Neural progenitor cell (in vitro differentiated cells): ENCODE data around the gene PPP1R27. TPM values are rescaled to one million over a fixed set of nuclear protein-coding genes. Genes with fewer than 3 reads are reported as not detected.

Experiments used
- DNase-seq: peaks from one replicate; pipeline ENCODE4 v3.0.0-alpha.2; 2016; ENCODE audit warnings: low spot score
- H2AFZ ChIP-seq: fragments of 200-600 bp; sonication (generic); replicated peaks from 2 replicates; pipeline ENCODE4 v1.6.1; 2016; ENCODE audit warnings: antibody characterized with exemption
- H3F3A ChIP-seq: fragments of 200-600 bp; sonication (generic); 2 replicates; pipeline ENCODE4 v1.6.1; 2016; ENCODE audit warnings: antibody characterized with exemption, low read depth
- H3K27ac ChIP-seq: fragments of 200-600 bp; sonication (generic); 2 replicates; pipeline ENCODE4 v1.5.1; 2016; ENCODE audit warnings: mild to moderate bottlenecking
- H3K27me3 ChIP-seq: fragments of 200-600 bp; sonication (generic); 2 replicates; pipeline ENCODE4 v1.6.1; 2016; ENCODE audit warnings: mild to moderate bottlenecking, moderate library complexity
- H3K36me3 ChIP-seq: fragments of 200-600 bp; sonication (generic); 2 replicates; pipeline ENCODE4 v1.5.1; 2016
- H3K4me1 ChIP-seq: fragments of 200-600 bp; sonication (generic); 2 replicates; pipeline ENCODE4 v1.6.1; 2016; ENCODE audit warnings: mixed run types
- H3K4me2 ChIP-seq: fragments of 200-600 bp; sonication (generic); 2 replicates; pipeline ENCODE4 v1.6.1; 2016
- H3K4me3 ChIP-seq: fragments of 200-600 bp; sonication (generic); 2 replicates; pipeline ENCODE4 v1.5.1; 2016
- H3K79me2 ChIP-seq: fragments of 200-600 bp; sonication (generic); 2 replicates; pipeline ENCODE4 v1.6.1; 2016; ENCODE audit warnings: low read depth
- H3K9ac ChIP-seq: fragments of 200-600 bp; sonication (generic); 2 replicates; pipeline ENCODE4 v1.6.1; 2016
- H3K9me3 ChIP-seq: fragments of 200-600 bp; sonication (generic); 2 replicates; pipeline ENCODE4 v1.5.1; 2016; ENCODE audit warnings: low read depth
- H4K20me1 ChIP-seq: fragments of 200-600 bp; sonication (generic); 2 replicates; pipeline ENCODE4 v1.6.1; 2016; ENCODE audit warnings: low read depth
- H3K27ac Mint-ChIP-seq: 3 replicates; pipeline ENCODE4 v1.8.0; 2021; ENCODE audit warnings: mixed read lengths
- H3K27me3 Mint-ChIP-seq: 2 replicates; pipeline ENCODE4 v1.8.0; 2022; ENCODE audit warnings: low read depth, mild to moderate bottlenecking, inconsistent platforms, moderate library complexity, mixed read lengths; ENCODE audit not compliant: insufficient read depth
- H3K36me3 Mint-ChIP-seq: 3 replicates; pipeline ENCODE4 v1.8.0; 2021; ENCODE audit warnings: mixed read lengths
- H3K4me1 Mint-ChIP-seq: 3 replicates; pipeline ENCODE4 v1.8.0; 2021; ENCODE audit warnings: mixed read lengths
- H3K4me3 Mint-ChIP-seq: 3 replicates; pipeline ENCODE4 v1.8.0; 2021; ENCODE audit warnings: mild to moderate bottlenecking, moderate library complexity, mixed read lengths
- H3K9me3 Mint-ChIP-seq: 3 replicates; pipeline ENCODE4 v1.8.0; 2020; ENCODE audit warnings: mixed read lengths
- EZH2 ChIP-seq: fragments of 200-600 bp; sonication (generic); IDR thresholded peaks from 2 replicates; pipeline ENCODE4 v1.6.1; 2017; ENCODE audit warnings: antibody characterized with exemption, mild to moderate bottlenecking, moderate library complexity
- EZH2phosphoT487 ChIP-seq: fragments of 200-600 bp; sonication (generic); IDR thresholded peaks from 2 replicates; pipeline ENCODE4 v1.6.1; 2017; ENCODE audit warnings: antibody characterized with exemption
- total RNA-seq: library from RNA; depleted of rRNA; stranded (reverse); fragments of >200 nt; gene quantifications from 2 replicates; pipeline ENCODE4 v1.2.3, GENCODE V29; 2015; ENCODE audit warnings: low replicate concordance
- TF ChIP-seq, protein P1 (sequence below): fragments of 200-600 bp; sonication (generic); IDR thresholded peaks from 2 replicates; pipeline ENCODE4 v1.5.1; 2017; ENCODE audit warnings: antibody characterized with exemption, mild to moderate bottlenecking

Gene PPP1R27
- total RNA-seq, 1 donor from 2014 or later, result not detected

- peak overlapping the region; percentile 85 for H3K27ac ChIP-seq
- no peaks in the 10 kb centered on the region for H3K9me3 Mint-ChIP-seq
- no peaks in the 10 kb centered on the region for H3K9me3 ChIP-seq
- H4K20me1 ChIP-seq, result peaks cover 46% of the 10 kb centered on the region
- no peaks in the 10 kb centered on the region for H3K27me3 ChIP-seq
- no peak overlapping the region for H3K27ac Mint-ChIP-seq
- H3K27me3 Mint-ChIP-seq, result peaks cover 6% of the 10 kb centered on the region
- no peak overlapping the region for H3K9ac ChIP-seq
- TF ChIP-seq, protein P1, sequence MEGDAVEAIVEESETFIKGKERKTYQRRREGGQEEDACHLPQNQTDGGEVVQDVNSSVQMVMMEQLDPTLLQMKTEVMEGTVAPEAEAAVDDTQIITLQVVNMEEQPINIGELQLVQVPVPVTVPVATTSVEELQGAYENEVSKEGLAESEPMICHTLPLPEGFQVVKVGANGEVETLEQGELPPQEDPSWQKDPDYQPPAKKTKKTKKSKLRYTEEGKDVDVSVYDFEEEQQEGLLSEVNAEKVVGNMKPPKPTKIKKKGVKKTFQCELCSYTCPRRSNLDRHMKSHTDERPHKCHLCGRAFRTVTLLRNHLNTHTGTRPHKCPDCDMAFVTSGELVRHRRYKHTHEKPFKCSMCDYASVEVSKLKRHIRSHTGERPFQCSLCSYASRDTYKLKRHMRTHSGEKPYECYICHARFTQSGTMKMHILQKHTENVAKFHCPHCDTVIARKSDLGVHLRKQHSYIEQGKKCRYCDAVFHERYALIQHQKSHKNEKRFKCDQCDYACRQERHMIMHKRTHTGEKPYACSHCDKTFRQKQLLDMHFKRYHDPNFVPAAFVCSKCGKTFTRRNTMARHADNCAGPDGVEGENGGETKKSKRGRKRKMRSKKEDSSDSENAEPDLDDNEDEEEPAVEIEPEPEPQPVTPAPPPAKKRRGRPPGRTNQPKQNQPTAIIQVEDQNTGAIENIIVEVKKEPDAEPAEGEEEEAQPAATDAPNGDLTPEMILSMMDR, result no peak
- no peak for TF ChIP-seq EZH2
- TF ChIP-seq EZH2phosphoT487, result no peak
- H3K36me3 Mint-ChIP-seq, result peaks cover 3% of the 10 kb centered on the region
- no peaks in the 10 kb centered on the region for H3K36me3 ChIP-seq
- peaks cover 16% of the 10 kb centered on the region for H3K4me1 Mint-ChIP-seq
- DNase-seq, result peak; percentile 35
- peak overlapping the region; percentile 60 for H3K4me3 Mint-ChIP-seq
- peaks cover 35% of the 10 kb centered on the region for H3K79me2 ChIP-seq
- peaks cover 14% of the 10 kb centered on the region for H3K4me1 ChIP-seq
- no peak overlapping the region for H2AFZ ChIP-seq
- H3F3A ChIP-seq, result peaks cover 57% of the 10 kb centered on the region
- no peak overlapping the region for H3K4me3 ChIP-seq
- peak overlapping the region; percentile 99 for H3K4me2 ChIP-seq
These were observed 33.9 kb upstream of the PPP1R27 start for GRCh38 chr17:81868674-81869220.

DNA sequence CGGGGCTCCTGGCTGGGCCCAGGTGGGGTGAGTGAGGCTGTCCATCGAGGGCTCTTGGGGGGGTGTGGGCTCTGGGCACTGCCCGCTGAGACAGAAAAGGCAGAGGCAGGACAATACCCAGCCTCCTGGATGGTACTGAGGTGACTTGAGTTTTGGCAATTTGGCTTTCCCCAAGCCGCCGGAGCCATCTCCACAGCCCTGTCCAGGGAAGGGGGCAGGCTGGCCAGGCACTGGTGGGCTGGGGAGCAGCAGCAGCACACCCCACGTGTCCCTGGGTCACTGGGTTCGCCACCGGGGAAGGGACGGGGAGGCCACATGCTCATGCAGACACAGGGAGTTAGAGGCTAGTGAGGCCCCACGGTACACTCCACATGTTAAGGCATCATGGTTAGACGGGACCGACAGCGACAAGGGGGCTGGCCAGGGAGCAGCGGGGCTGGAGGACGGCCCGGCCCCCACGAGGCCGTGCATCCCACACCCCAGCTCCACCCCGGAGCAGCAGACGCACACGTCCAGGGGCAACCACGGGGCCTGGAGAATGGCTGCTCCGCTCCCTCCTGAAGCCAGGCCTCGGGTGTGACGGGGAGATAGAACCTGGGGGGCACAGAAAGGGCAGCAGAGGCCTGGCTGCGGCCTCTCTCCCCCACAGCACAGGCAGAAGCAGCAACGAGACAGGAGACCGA, 33.3 kb upstream of the PPP1R27 start:
- Mint-ChIP-seq H3K27ac (no peak overlapping the region), H3K36me3 (peaks cover 3% of the 10 kb centered on the region), H3K9me3 (no peaks in the 10 kb centered on the region), H3K27me3 (peaks cover 6% of the 10 kb centered on the region), H3K4me1 (peaks cover 18% of the 10 kb centered on the region), H3K4me3 (no peak overlapping the region)
- H3K36me3 ChIP-seq, result no peaks in the 10 kb centered on the region
- H3K27ac ChIP-seq, result peak overlapping the region; percentile 85
- DNase-seq, result no peak
- peaks cover 42% of the 10 kb centered on the region for H3K79me2 ChIP-seq
- H3K27me3 ChIP-seq, result no peaks in the 10 kb centered on the region
- no peak overlapping the region for H2AFZ ChIP-seq
- no peak overlapping the region for H3K4me3 ChIP-seq
- peaks cover 57% of the 10 kb centered on the region for H3F3A ChIP-seq
- TF ChIP-seq, protein P1, result no peak
- TF ChIP-seq EZH2 (no peak), EZH2phosphoT487 (no peak)
- no peaks in the 10 kb centered on the region for H3K9me3 ChIP-seq
- peaks cover 51% of the 10 kb centered on the region for H4K20me1 ChIP-seq
- H3K9ac ChIP-seq, result no peak overlapping the region
- H3K4me1 ChIP-seq, result peaks cover 14% of the 10 kb centered on the region
- no peak overlapping the region for H3K4me2 ChIP-seq

DNA sequence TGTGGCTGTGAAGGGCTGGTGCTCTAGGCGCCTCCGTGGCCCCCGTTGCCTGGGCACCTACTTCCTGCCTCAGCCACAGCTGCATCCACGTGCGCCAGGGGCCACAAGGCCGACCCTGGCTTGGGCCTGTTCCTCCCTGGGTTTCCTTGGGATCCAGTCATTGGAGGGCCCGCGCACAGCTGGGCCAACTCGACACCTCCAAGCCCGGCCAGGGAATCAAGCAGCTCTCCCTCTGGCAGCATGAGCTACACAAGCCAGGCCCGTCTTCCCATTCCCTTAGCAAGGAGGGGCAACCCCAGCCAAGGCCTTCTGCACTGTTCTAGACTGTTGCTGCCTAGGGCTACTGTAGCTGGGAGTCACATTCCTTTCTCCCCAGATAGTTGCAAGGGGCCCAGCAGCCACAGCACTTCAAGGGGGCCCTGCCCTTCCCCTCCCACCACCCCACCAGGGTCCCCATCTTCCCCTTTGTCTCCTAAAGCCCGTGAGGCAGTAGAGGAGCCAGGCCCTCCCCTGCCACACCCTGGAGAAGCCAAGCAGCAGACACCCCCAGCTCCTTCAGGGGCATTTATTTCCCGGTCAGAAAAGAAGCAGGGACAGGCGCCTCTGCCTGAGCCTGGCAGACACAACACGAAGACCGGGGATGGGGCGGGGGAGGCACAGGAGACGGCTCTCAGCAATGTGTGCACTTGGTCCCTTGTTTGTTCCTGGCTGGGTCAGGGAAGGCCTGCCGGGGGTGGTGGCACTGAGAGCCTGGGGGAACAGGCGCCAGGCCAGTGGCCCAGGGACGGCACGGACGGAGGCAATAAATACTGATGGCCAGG, 32.5 kb upstream of the PPP1R27 start:
- H3K9me3 Mint-ChIP-seq, result no peaks in the 10 kb centered on the region
- H3K9ac ChIP-seq, result no peak overlapping the region
- peaks cover 44% of the 10 kb centered on the region for H3K79me2 ChIP-seq
- peaks cover 13% of the 10 kb centered on the region for H3K4me1 ChIP-seq
- H4K20me1 ChIP-seq, result peaks cover 52% of the 10 kb centered on the region
- H3K4me3 ChIP-seq, result no peak overlapping the region
- peaks cover 17% of the 10 kb centered on the region for H3K4me1 Mint-ChIP-seq
- peaks cover 6% of the 10 kb centered on the region for H3K27me3 Mint-ChIP-seq
- H3K9me3 ChIP-seq, result no peaks in the 10 kb centered on the region
- H3K36me3 Mint-ChIP-seq, result peaks cover 6% of the 10 kb centered on the region
- peak overlapping the region; percentile 85 for H3K27ac ChIP-seq
- TF ChIP-seq, protein P1, result no peak
- TF ChIP-seq EZH2phosphoT487 (no peak), EZH2 (no peak)
- no peaks in the 10 kb centered on the region for H3K27me3 ChIP-seq
- H3F3A ChIP-seq, result peaks cover 58% of the 10 kb centered on the region
- H2AFZ ChIP-seq, result no peak overlapping the region
- H3K36me3 ChIP-seq, result no peaks in the 10 kb centered on the region
- peak; percentile 37 for DNase-seq
- no peak overlapping the region for H3K4me2 ChIP-seq
- H3K27ac Mint-ChIP-seq, result peak overlapping the region; percentile 46
- no peak overlapping the region for H3K4me3 Mint-ChIP-seq
